Keratinocyte (primary cell): ENCODE results near the gene A4GALT. TPM values are rescaled to one million over a fixed set of nuclear protein-coding genes. Genes with fewer than 3 reads are reported as not detected.
A peak's percentile ranks its signal among the peaks of the same experiment; 100 is the strongest.

Experiments used
- DNase-seq: peaks from one replicate; pipeline ENCODE4 v3.0.0-alpha.2; 2011; ENCODE audit warnings: low read depth, missing footprints, low spot score
- FAIRE-seq: peaks from 2 replicates; lab custom pipeline; 2011; peaks lifted over from hg19 to GRCh38; lab: Jason Lieb, UNC
- H2AFZ ChIP-seq: 2 replicates; pipeline ENCODE4 v1.6.0; 2012; ENCODE audit warnings: low read length, control low read depth, inconsistent platforms; ENCODE audit not compliant: control insufficient read depth
- H3K27ac ChIP-seq: 2 replicates; pipeline ENCODE4 v1.5.1; 2011; ENCODE audit warnings: low read length; ENCODE audit not compliant: control insufficient read depth, insufficient read depth
- H3K27me3 ChIP-seq: 3 replicates; pipeline ENCODE4 v1.6.0; 2011; ENCODE audit warnings: low read length; ENCODE audit not compliant: control insufficient read depth, insufficient read depth; ENCODE audit errors: extremely low read depth
- H3K36me3 ChIP-seq, 2 experiments: 2 replicates in 1 of 2; 3 replicates in 1 of 2; pipeline ENCODE4 v1.5.1; 2011; ENCODE audit warnings: low read length in 2 of 2, mild to moderate bottlenecking in 1 of 2; ENCODE audit not compliant: control insufficient read depth in 2 of 2, insufficient read depth in 2 of 2; ENCODE audit errors: extremely low read depth in 1 of 2
- H3K4me1 ChIP-seq: 3 replicates; pipeline ENCODE4 v1.5.1; 2011; ENCODE audit warnings: low read length; ENCODE audit not compliant: control insufficient read depth, insufficient read depth; ENCODE audit errors: extremely low read depth
- H3K4me2 ChIP-seq: 3 replicates; pipeline ENCODE4 v1.6.0; 2011; ENCODE audit warnings: low read depth, low read length; ENCODE audit not compliant: control insufficient read depth, insufficient read depth; ENCODE audit errors: extremely low read depth
- H3K4me3 ChIP-seq, 3 experiments: fragments of 200-600 bp in 1 of 3; sonication (generic) in 1 of 3; 2 replicates in 2 of 3; 3 replicates in 1 of 3; pipeline ENCODE4 v1.5.1; 2011 to 2016; ENCODE audit warnings: low read length in 3 of 3, mild to moderate bottlenecking in 3 of 3, control low read depth in 2 of 3, inconsistent platforms in 1 of 3, low read depth in 1 of 3, mixed read lengths in 1 of 3, mixed run types in 1 of 3, moderate library complexity in 1 of 3; ENCODE audit not compliant: control insufficient read depth in 2 of 3, insufficient read depth in 2 of 3; ENCODE audit errors: extremely low read depth in 1 of 3
- H3K79me2 ChIP-seq: 2 replicates; pipeline ENCODE4 v1.6.0; 2012; ENCODE audit warnings: low read length; ENCODE audit not compliant: control insufficient read depth, insufficient read depth
- H3K9ac ChIP-seq: 3 replicates; pipeline ENCODE4 v1.6.0; 2011; ENCODE audit warnings: low read length; ENCODE audit not compliant: control insufficient read depth, insufficient read depth; ENCODE audit errors: extremely low read depth
- H3K9me1 ChIP-seq: 3 replicates; pipeline ENCODE4 v1.6.0; 2011; ENCODE audit warnings: low read length; ENCODE audit not compliant: control insufficient read depth, insufficient read depth; ENCODE audit errors: extremely low read depth
- H3K9me3 ChIP-seq: 2 replicates; pipeline ENCODE4 v1.5.1; 2012; ENCODE audit warnings: low read depth, low read length; ENCODE audit not compliant: control insufficient read depth
- H4K20me1 ChIP-seq: 3 replicates; pipeline ENCODE4 v1.6.0; 2011; ENCODE audit warnings: low read length; ENCODE audit not compliant: control insufficient read depth, insufficient read depth; ENCODE audit errors: extremely low read depth
- EZH2 ChIP-seq: IDR thresholded peaks from one replicate; pipeline ENCODE4 v1.6.1; 2012; ENCODE audit warnings: inconsistent platforms, mild to moderate bottlenecking, low read length, moderate library complexity
- dilution Hi-C: fragments of 300-500 bp; cut with MboI; formaldehyde crosslinking; loops from one replicate; pipeline ENCODE4 v1.7.0; 2020; ENCODE audit warnings: low sequenced_read_pairs; ENCODE audit not compliant: extremely low pct_ligation_motif_present
- polyA plus RNA-seq, 5 experiments: library from polyadenylated mRNA; depleted of rRNA in 3 of 5; stranded (reverse) in 3 of 5; stranded (forward) in 1 of 5; unstranded in 1 of 5; fragments of >200 nt; gene quantifications; 1 replicate in 1 of 5; 2 replicates in 3 of 5; 3 replicates in 1 of 5; pipeline versions ENCODE4 v1.2.1 to v1.2.3, GENCODE V29; 2011 to 2012; ENCODE audit warnings: missing spikeins in 2 of 5, low read depth in 1 of 5, low replicate concordance in 1 of 5
- TF ChIP-seq, protein P1 (sequence below), 3 experiments: IDR thresholded peaks in 1 of 3; conservative IDR thresholded peaks in 1 of 3; optimal IDR thresholded peaks in 1 of 3; 2 replicates in 2 of 3; 3 replicates in 1 of 3; pipeline versions ENCODE3 to v1.5.1; 2011; ENCODE audit warnings: low read length in 3 of 3, mild to moderate bottlenecking in 3 of 3, moderate library complexity in 2 of 3, control low read depth in 1 of 3, inconsistent platforms in 1 of 3; ENCODE audit not compliant: insufficient read depth in 2 of 3; ENCODE audit errors: extremely low read depth in 1 of 3

Gene A4GALT
- polyA plus RNA-seq, 1 donor (not counting 4 experiments of a cell fraction or from before 2014, with no cell fraction given), result 1.6 TPM

DNA sequence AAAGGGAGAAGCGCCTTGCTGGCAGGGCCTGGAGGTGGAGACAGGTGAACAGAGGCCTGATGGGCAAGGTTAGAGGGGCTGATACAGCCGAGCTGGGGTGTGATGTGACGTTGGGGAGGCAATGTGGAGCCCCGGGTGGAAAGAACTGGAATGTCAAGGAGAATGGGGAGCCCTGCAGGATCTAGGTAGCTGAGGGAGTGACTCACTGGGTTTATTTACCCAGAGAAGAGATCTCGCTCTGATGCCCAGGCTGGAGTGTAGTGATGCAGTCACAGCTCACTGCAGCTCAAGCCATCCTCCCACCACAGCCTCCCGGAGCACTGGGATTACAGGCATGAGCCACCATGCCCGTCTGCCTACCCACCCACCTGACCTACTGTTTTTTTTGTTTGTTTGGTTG is 69.5 kb downstream of the A4GALT start:
- Histone ChIP-seq H3K36me3 (no peaks in the 10 kb centered on the region), H3K27me3 (no peaks in the 10 kb centered on the region), H3K9me1 (no peaks in the 10 kb centered on the region), H3K4me1 (peaks cover 27% of the 10 kb centered on the region), H3K27ac (no peak overlapping the region), H3K79me2 (peaks cover 26% of the 10 kb centered on the region), H3K4me3 (no peak overlapping the region), H3K4me2 (no peak overlapping the region), H2AFZ (no peak overlapping the region), H3K9ac (no peak overlapping the region), H4K20me1 (no peaks in the 10 kb centered on the region), H3K9me3 (no peaks in the 10 kb centered on the region)
- FAIRE-seq, result no peak
- no peak for DNase-seq
- no peak for TF ChIP-seq EZH2
- TF ChIP-seq, protein P1, sequence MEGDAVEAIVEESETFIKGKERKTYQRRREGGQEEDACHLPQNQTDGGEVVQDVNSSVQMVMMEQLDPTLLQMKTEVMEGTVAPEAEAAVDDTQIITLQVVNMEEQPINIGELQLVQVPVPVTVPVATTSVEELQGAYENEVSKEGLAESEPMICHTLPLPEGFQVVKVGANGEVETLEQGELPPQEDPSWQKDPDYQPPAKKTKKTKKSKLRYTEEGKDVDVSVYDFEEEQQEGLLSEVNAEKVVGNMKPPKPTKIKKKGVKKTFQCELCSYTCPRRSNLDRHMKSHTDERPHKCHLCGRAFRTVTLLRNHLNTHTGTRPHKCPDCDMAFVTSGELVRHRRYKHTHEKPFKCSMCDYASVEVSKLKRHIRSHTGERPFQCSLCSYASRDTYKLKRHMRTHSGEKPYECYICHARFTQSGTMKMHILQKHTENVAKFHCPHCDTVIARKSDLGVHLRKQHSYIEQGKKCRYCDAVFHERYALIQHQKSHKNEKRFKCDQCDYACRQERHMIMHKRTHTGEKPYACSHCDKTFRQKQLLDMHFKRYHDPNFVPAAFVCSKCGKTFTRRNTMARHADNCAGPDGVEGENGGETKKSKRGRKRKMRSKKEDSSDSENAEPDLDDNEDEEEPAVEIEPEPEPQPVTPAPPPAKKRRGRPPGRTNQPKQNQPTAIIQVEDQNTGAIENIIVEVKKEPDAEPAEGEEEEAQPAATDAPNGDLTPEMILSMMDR (optimal IDR thresholded peaks at IDR 0.05 in 1 of 3, IDR thresholded peaks at IDR 0.05 in 1 of 3, conservative IDR thresholded peaks at IDR 0.05 in 1 of 3; ENCODE audit: extremely low read depth in 1 of 3, insufficient read depth in 2 of 3, low read length in 3 of 3), result peak in 1 of 3 experiments; percentile 11
- dilution Hi-C loops, result no loop called here

DNA sequence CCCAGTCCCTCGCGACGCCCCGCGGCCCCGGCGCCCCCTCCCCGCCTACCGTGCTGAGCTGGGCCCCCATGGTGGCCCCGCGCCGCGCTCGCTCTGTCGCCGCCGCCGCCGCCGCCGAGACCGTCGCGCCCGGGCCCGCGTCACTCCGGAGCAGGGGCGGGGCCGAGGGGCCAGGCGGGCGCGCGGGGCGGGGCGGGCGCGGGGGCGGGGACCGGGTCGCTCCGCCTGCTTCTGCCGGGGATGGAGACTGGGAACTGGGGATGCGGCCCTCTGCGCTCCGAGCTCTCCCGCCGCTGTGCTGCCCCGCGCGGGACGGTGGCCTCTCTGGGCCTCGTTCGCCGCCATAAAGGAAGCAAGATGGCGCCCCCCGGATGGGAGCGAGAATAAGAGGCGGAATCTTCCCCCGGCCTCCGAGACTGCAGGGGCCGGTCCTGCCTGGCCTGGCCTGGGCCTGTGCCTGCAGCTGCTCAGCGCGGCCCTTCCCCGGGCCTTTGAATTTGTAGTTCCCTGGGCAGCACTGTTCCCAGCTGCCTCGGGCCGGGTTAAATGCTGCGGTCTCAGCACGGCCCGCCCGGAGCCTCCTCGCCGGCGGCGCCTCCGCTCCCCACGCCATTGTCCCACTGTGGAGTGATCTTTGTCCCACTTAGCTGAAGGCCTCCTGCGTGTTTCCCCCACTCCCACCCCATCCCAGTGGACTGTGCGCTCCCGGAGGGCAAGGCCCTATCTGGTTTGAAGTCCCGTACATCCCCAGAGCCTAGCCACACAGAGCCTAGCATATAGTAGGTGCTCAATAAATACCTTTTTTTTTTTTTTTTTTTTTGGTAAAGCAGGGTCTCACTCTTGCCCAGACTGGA is 71.2 kb downstream of the A4GALT start, which contains the start of gene CYB5R3:
CYB5R3 (minus strand) TSS at position 147 of the 854 bp plus-strand sequence; CDS start at position 70, 77 bp downstream.
- no peak for FAIRE-seq
- H3K4me3 ChIP-seq, result peak within 1 kb of the TSS; percentile 74 to 98 (median 90)
- H3K36me3 ChIP-seq, result no peaks in the 10 kb centered on the region
- no peak for DNase-seq
- TF ChIP-seq EZH2, result no peak
- TF ChIP-seq, protein P1 (optimal IDR thresholded peaks at IDR 0.05 in 1 of 3, IDR thresholded peaks at IDR 0.05 in 1 of 3, conservative IDR thresholded peaks at IDR 0.05 in 1 of 3; ENCODE audit: extremely low read depth in 1 of 3, insufficient read depth in 2 of 3, low read length in 3 of 3), result no peak
- peak within 1 kb of the TSS; percentile 90 for H2AFZ ChIP-seq
- H3K9me1 ChIP-seq, result no peaks in the 10 kb centered on the region
- H3K79me2 ChIP-seq, result peaks cover 43% of the 10 kb centered on the region
- dilution Hi-C loops, result no loop called here
- H3K27ac ChIP-seq, result peak within 1 kb of the TSS; percentile 88
- H4K20me1 ChIP-seq, result no peaks in the 10 kb centered on the region
- H3K9ac ChIP-seq, result peak within 1 kb of the TSS; percentile 95
- H3K27me3 ChIP-seq, result no peaks in the 10 kb centered on the region
- peak within 1 kb of the TSS; percentile 98 for H3K4me2 ChIP-seq
- H3K9me3 ChIP-seq, result no peaks in the 10 kb centered on the region
- H3K4me1 ChIP-seq, result peaks cover 44% of the 10 kb centered on the region
